DND-41 (cell line): ENCODE measurements around the gene C17orf58.

ENCODE experiments used
- ATAC-seq: fragments of 200-7000 bp; cut with Tn5 transposase; 3 replicates; pipeline ENCODE4 v1.9.1; 2021; ENCODE audit warnings: low read depth; ENCODE audit not compliant: insufficient read depth
- DNase-seq: peaks from one replicate; pipeline ENCODE4 v3.0.0-alpha.2; 2020
- H2AFZ ChIP-seq: 2 replicates; pipeline ENCODE4 v1.6.0; 2012; ENCODE audit warnings: low read depth, low read length
- H3K27ac ChIP-seq: 2 replicates; pipeline ENCODE4 v1.5.1; 2012; ENCODE audit warnings: low read length, inconsistent platforms
- H3K27me3 ChIP-seq: fragments of 200-600 bp; sonication (generic); 2 replicates; pipeline ENCODE4 v1.6.0; 2012; ENCODE audit warnings: low read length, mild to moderate bottlenecking, inconsistent platforms; ENCODE audit not compliant: insufficient read depth, poor library complexity
- H3K36me3 ChIP-seq: 2 replicates; pipeline ENCODE4 v1.5.1; 2012; ENCODE audit warnings: low read length, inconsistent platforms; ENCODE audit not compliant: insufficient read depth
- H3K4me1 ChIP-seq: 2 replicates; pipeline ENCODE4 v1.5.1; 2012; ENCODE audit warnings: mild to moderate bottlenecking, low read length; ENCODE audit not compliant: insufficient read depth
- H3K4me2 ChIP-seq: 2 replicates; pipeline ENCODE4 v1.6.0; 2012; ENCODE audit warnings: mild to moderate bottlenecking, moderate library complexity, low read length, inconsistent platforms; ENCODE audit not compliant: insufficient read depth
- H3K4me3 ChIP-seq, 2 experiments: fragments of 200-600 bp in 1 of 2; shearing (Covaris generic) in 1 of 2; 2 replicates each; pipeline ENCODE4 v1.5.1; 2012 to 2016; ENCODE audit warnings: inconsistent platforms in 2 of 2, low read length in 2 of 2, mild to moderate bottlenecking in 2 of 2, low read depth in 1 of 2, moderate library complexity in 1 of 2
- H3K79me2 ChIP-seq: 2 replicates; pipeline ENCODE4 v1.6.0; 2012; ENCODE audit warnings: low read length, inconsistent platforms; ENCODE audit not compliant: insufficient read depth
- H3K9ac ChIP-seq: 2 replicates; pipeline ENCODE4 v1.6.0; 2012; ENCODE audit warnings: low read depth, mild to moderate bottlenecking, inconsistent platforms, low read length, moderate library complexity
- H3K9me3 ChIP-seq: 2 replicates; pipeline ENCODE4 v1.5.1; 2012; ENCODE audit warnings: low read length, moderate library complexity, mild to moderate bottlenecking, inconsistent platforms; ENCODE audit not compliant: insufficient read depth, severe bottlenecking
- H4K20me1 ChIP-seq: 2 replicates; pipeline ENCODE4 v1.6.0; 2012; ENCODE audit warnings: low read length; ENCODE audit not compliant: insufficient read depth
- EZH2 ChIP-seq: IDR thresholded peaks from 3 replicates; pipeline ENCODE4 v1.6.1; 2012; ENCODE audit warnings: borderline replicate concordance, low read depth, mild to moderate bottlenecking, moderate library complexity, low read length, inconsistent platforms; ENCODE audit not compliant: severe bottlenecking
- TF ChIP-seq, protein P1 (sequence below): IDR thresholded peaks from 2 replicates; pipeline ENCODE4 v1.5.1; 2012; ENCODE audit warnings: borderline replicate concordance, low read length, moderate library complexity, mild to moderate bottlenecking; ENCODE audit not compliant: poor library complexity, severe bottlenecking; ENCODE audit errors: extremely low read depth

C17orf58 gene

DNA sequence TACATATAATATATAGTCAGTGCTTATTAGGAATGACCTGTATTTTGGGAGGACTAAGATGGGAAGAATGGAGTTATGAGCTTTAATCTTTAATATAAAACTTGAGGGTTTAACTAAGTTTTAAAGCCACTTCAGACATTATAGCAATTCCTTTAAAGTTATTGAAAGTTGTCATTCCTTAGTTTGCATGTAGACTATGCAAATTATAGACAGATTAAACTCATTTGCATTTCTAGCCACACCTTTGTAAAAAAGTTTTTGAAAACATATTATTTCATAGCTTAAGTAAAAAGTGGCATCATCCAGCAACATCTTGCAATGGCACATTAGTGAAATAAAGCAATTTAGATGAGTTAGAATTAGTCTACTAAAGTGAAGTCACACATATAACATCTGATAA lies 49.8 kb downstream of the C17orf58 start:
- peaks cover 96% of the 10 kb centered on the region for H3K36me3 ChIP-seq
- H3K79me2 ChIP-seq: no peaks in the 10 kb centered on the region
- ATAC-seq: no peak
- no peak overlapping the region for H2AFZ ChIP-seq
- H3K4me3 ChIP-seq: no peak overlapping the region
- H3K4me2 ChIP-seq: no peak overlapping the region
- TF ChIP-seq, protein P1, sequence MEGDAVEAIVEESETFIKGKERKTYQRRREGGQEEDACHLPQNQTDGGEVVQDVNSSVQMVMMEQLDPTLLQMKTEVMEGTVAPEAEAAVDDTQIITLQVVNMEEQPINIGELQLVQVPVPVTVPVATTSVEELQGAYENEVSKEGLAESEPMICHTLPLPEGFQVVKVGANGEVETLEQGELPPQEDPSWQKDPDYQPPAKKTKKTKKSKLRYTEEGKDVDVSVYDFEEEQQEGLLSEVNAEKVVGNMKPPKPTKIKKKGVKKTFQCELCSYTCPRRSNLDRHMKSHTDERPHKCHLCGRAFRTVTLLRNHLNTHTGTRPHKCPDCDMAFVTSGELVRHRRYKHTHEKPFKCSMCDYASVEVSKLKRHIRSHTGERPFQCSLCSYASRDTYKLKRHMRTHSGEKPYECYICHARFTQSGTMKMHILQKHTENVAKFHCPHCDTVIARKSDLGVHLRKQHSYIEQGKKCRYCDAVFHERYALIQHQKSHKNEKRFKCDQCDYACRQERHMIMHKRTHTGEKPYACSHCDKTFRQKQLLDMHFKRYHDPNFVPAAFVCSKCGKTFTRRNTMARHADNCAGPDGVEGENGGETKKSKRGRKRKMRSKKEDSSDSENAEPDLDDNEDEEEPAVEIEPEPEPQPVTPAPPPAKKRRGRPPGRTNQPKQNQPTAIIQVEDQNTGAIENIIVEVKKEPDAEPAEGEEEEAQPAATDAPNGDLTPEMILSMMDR: no peak
- TF ChIP-seq EZH2: no peak
- H3K9me3 ChIP-seq: no peaks in the 10 kb centered on the region
- H3K27ac ChIP-seq: no peak overlapping the region
- DNase-seq: no peak
- no peaks in the 10 kb centered on the region for H3K4me1 ChIP-seq
- no peak overlapping the region for H3K9ac ChIP-seq
- no peaks in the 10 kb centered on the region for H3K27me3 ChIP-seq
- H4K20me1 ChIP-seq: no peaks in the 10 kb centered on the region; the same call in 1 of the 2 replicates

DNA sequence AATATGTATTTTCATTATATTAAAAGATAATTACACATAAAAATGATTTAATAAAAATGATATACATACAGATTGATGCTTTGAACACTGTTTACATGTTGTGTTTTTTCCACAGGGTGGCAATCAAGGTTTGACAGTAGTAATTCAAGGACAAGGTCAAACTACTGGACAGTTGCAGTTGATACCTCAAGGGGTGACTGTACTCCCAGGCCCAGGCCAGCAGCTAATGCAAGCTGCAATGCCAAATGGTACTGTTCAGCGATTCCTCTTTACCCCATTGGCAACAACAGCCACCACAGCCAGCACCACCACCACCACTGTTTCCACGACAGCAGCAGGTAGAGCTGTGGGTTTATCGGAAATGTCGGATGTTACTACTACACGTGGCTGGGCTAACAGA lies 52.2 kb downstream of the C17orf58 start:
- TF ChIP-seq, protein P1: no peak
- no peak for TF ChIP-seq EZH2
- H3K27me3 ChIP-seq: no peaks in the 10 kb centered on the region
- H3K27ac ChIP-seq: no peak overlapping the region
- H3K36me3 ChIP-seq: peaks cover 98% of the 10 kb centered on the region
- no peak overlapping the region for H3K4me2 ChIP-seq
- DNase-seq (no peak), ATAC-seq (no peak)
- no peaks in the 10 kb centered on the region; the same call in 1 of the 2 replicates for H4K20me1 ChIP-seq
- H3K79me2 ChIP-seq: no peaks in the 10 kb centered on the region
- no peak overlapping the region for H2AFZ ChIP-seq
- no peaks in the 10 kb centered on the region for H3K9me3 ChIP-seq
- no peaks in the 10 kb centered on the region for H3K4me1 ChIP-seq
- no peak overlapping the region for H3K9ac ChIP-seq
- no peak overlapping the region for H3K4me3 ChIP-seq

DNA sequence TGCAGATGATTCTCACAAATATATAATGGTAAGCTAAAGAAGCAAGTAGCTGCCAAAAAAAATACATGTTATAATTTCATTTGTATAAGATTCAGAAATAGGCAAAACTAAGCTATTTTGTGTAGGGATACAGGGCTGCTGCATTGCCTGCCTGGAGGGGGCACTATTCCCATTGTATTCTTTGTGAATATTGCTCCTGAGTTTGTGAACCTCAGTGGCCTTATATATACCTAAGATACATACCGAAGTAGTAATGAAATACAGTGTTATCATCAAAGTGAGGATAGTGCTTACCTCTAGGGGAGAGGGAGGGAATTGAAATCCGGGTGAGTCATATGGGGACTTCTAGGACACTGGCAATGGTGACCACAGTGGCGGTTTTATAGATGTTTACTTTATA lies 53.5 kb downstream of the C17orf58 start:
- Histone ChIP-seq H3K9me3 (no peaks in the 10 kb centered on the region), H3K27me3 (no peaks in the 10 kb centered on the region), H4K20me1 (no peaks in the 10 kb centered on the region; the same call in 1 of the 2 replicates), H3K4me2 (no peak overlapping the region), H3K79me2 (no peaks in the 10 kb centered on the region), H3K9ac (no peak overlapping the region), H3K4me1 (no peaks in the 10 kb centered on the region), H2AFZ (no peak overlapping the region), H3K4me3 (no peak overlapping the region), H3K36me3 (peaks cover 98% of the 10 kb centered on the region), H3K27ac (no peak overlapping the region)
- no peak for DNase-seq
- ATAC-seq: peak; percentile 50; the same call in 1 of the 3 replicates
- TF ChIP-seq, protein P1: peak; percentile 66
- no peak for TF ChIP-seq EZH2
